ENCODE data around the gene UNC13C. TPM values are rescaled to one million over a fixed set of nuclear protein-coding genes. Genes with fewer than 3 reads are reported as not detected.

Gene UNC13C
- total and polyA plus RNA-seq, 2 donors (not counting 3 experiments of a cell fraction or from before 2014, with no cell fraction given), result not detected

DNA sequence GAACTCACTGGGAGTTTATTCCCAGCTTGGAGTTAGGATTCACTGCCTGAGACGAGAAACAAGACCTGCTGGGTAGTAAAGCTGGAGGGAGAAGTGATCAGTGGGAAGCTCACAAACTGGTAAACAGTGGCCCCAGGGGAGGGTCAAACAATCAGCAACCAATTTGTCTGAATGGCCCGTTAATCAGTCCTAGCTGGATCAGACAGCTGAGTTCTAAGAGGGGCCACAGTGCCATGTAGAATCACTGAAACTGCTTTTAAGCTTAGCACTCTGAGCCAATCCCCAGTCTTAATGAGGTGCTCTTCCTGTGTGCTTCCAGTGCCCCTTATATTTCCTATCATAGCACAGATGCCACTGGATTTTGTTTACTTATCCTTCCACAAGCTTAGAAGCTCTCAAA, 626.8 kb downstream of the UNC13C start:
- CTCF ChIA-PET, result no interaction called here
- dilution Hi-C loops (cut with MboI; ENCODE audit: extremely low pct_ligation_motif_present, low sequenced_read_pairs), result no loop called here

DNA sequence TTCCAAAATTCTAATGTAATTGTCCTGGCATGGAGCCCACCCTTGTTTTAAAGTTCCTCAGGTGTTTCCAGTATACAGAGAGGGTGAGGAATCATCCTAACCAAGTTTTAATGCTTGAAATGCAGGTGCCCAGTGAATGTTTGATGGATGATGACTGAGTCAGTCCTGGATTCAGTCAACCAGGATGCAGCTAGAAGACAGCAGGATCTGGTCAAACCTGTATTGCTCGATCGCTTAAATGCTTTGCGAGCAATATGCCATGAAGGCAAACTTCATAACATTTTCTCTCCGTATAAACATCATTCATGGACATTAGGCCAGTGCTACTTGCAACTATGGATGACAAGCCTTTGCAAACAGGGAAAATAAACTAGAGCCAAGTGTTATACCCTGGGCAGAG, 627.3 kb downstream of the UNC13C start:
- POLR2A ChIA-PET, result no interaction called here
- no peaks in the 10 kb centered on the region for H3K9me3 ChIP-seq (replicated peaks; ENCODE audit: control insufficient read depth, insufficient read depth, low read length)
- no peak overlapping the region for H3K27ac ChIP-seq (ENCODE audit: insufficient read depth, low read depth, low read length)
- FAIRE-seq, result no peak
- TF ChIP-seq EZH2 (IDR thresholded peaks at IDR 0.05; ENCODE audit: borderline replicate concordance, low read depth, low read length, severe bottlenecking), result no peak
- TF ChIP-seq, protein P1, sequence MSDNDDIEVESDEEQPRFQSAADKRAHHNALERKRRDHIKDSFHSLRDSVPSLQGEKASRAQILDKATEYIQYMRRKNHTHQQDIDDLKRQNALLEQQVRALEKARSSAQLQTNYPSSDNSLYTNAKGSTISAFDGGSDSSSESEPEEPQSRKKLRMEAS (IDR thresholded peaks at IDR 0.05; ENCODE audit: insufficient read depth, insufficient read length), result no peak
- TF ChIP-seq POLR2A (IDR thresholded peaks at IDR 0.05; ENCODE audit: low read depth, low read length), result no peak
- TF ChIP-seq GATA2 (IDR thresholded peaks at IDR 0.05; ENCODE audit: insufficient read depth, insufficient read length, low read depth, low read length), result no peak
- TF ChIP-seq JUN (IDR thresholded peaks at IDR 0.05; ENCODE audit: borderline replicate concordance, insufficient read depth, insufficient read length, low read depth), result no peak
- no peak for TF ChIP-seq FOS (IDR thresholded peaks at IDR 0.05; ENCODE audit: borderline replicate concordance, insufficient read depth, low read length)
- TF ChIP-seq, protein P2, sequence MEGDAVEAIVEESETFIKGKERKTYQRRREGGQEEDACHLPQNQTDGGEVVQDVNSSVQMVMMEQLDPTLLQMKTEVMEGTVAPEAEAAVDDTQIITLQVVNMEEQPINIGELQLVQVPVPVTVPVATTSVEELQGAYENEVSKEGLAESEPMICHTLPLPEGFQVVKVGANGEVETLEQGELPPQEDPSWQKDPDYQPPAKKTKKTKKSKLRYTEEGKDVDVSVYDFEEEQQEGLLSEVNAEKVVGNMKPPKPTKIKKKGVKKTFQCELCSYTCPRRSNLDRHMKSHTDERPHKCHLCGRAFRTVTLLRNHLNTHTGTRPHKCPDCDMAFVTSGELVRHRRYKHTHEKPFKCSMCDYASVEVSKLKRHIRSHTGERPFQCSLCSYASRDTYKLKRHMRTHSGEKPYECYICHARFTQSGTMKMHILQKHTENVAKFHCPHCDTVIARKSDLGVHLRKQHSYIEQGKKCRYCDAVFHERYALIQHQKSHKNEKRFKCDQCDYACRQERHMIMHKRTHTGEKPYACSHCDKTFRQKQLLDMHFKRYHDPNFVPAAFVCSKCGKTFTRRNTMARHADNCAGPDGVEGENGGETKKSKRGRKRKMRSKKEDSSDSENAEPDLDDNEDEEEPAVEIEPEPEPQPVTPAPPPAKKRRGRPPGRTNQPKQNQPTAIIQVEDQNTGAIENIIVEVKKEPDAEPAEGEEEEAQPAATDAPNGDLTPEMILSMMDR (IDR thresholded peaks at IDR 0.05; ENCODE audit: extremely low read depth in 1 of 2, insufficient read depth in 1 of 2, low read depth in 1 of 2, low read length in 2 of 2), result no peak
- no peak for TF ChIP-seq POLR2AphosphoS5 (IDR thresholded peaks at IDR 0.05; ENCODE audit: insufficient read depth, low read depth, low read length)
- TF ChIP-seq MYC (IDR thresholded peaks at IDR 0.05; ENCODE audit: low read depth, low read length), result no peak
- intact Hi-C loops (cut with micrococcal nuclease), result no loop called here
- no peak overlapping the region for H3K9ac ChIP-seq (replicated peaks; ENCODE audit: extremely low read depth, insufficient read depth, low read length)
- no peaks in the 10 kb centered on the region for H3K36me3 ChIP-seq (ENCODE audit: control insufficient read depth in 2 of 2, extremely low read depth in 1 of 2, insufficient read depth in 2 of 2, low read length in 2 of 2)
- no peaks in the 10 kb centered on the region for H3K79me2 ChIP-seq (ENCODE audit: control insufficient read depth, insufficient read depth, low read length)
- dilution Hi-C loops (cut with MboI; ENCODE audit: extremely low pct_ligation_motif_present, low sequenced_read_pairs), result no loop called here
- BruUV-seq (replicated peaks), result no TSS peak
- no peaks in the 10 kb centered on the region for H3K9me1 ChIP-seq (replicated peaks; ENCODE audit: control insufficient read depth, extremely low read depth, insufficient read depth, low read length)
- CTCF ChIA-PET, result no interaction called here
- no peak overlapping the region for H3K4me2 ChIP-seq (ENCODE audit: insufficient read depth, low read length)
- H3K4me3 ChIP-seq (replicated peaks in 1 of 3; ENCODE audit: insufficient read depth in 1 of 3, low read depth in 1 of 3, low read length in 3 of 3), result no peak overlapping the region
- H3K4me1 ChIP-seq (ENCODE audit: control insufficient read depth, extremely low read depth, insufficient read depth, low read length), result no peaks in the 10 kb centered on the region
- no peaks in the 10 kb centered on the region for H4K20me1 ChIP-seq (replicated peaks; ENCODE audit: control insufficient read depth, extremely low read depth, insufficient read depth, low read length)
- no peaks in the 10 kb centered on the region for H3K27me3 ChIP-seq (ENCODE audit: control insufficient read depth in 2 of 2, insufficient read depth in 2 of 2, low read length in 2 of 2)
- H2AFZ ChIP-seq (ENCODE audit: low read depth, low read length), result no peak overlapping the region
- no peak for DNase-seq (ENCODE audit: low read depth, low spot score)

More for the DNA sequence above, 626.8 kb downstream of the UNC13C start:
- H3K9ac ChIP-seq (replicated peaks; ENCODE audit: extremely low read depth, insufficient read depth, low read length), result no peak overlapping the region
- H3K36me3 ChIP-seq (ENCODE audit: control insufficient read depth in 2 of 2, extremely low read depth in 1 of 2, insufficient read depth in 2 of 2, low read length in 2 of 2), result no peaks in the 10 kb centered on the region
- no peaks in the 10 kb centered on the region for H3K4me1 ChIP-seq (ENCODE audit: control insufficient read depth, extremely low read depth, insufficient read depth, low read length)
- no peak overlapping the region for H2AFZ ChIP-seq (ENCODE audit: low read depth, low read length)
- no peaks in the 10 kb centered on the region for H3K9me3 ChIP-seq (replicated peaks; ENCODE audit: control insufficient read depth, insufficient read depth, low read length)
- intact Hi-C loops (cut with micrococcal nuclease), result no loop called here
- H3K79me2 ChIP-seq (ENCODE audit: control insufficient read depth, insufficient read depth, low read length), result no peaks in the 10 kb centered on the region
- BruUV-seq (replicated peaks), result no TSS peak
- no peaks in the 10 kb centered on the region for H3K9me1 ChIP-seq (replicated peaks; ENCODE audit: control insufficient read depth, extremely low read depth, insufficient read depth, low read length)
- TF ChIP-seq EZH2 (IDR thresholded peaks at IDR 0.05; ENCODE audit: borderline replicate concordance, low read depth, low read length, severe bottlenecking), result no peak
- TF ChIP-seq POLR2AphosphoS5 (IDR thresholded peaks at IDR 0.05; ENCODE audit: insufficient read depth, low read depth, low read length), result no peak
- POLR2A ChIA-PET, result no interaction called here
- FAIRE-seq (no peak), DNase-seq (ENCODE audit: low read depth, low spot score) (no peak)
- no peak overlapping the region for H3K27ac ChIP-seq (ENCODE audit: insufficient read depth, low read depth, low read length)
- H4K20me1 ChIP-seq (replicated peaks; ENCODE audit: control insufficient read depth, extremely low read depth, insufficient read depth, low read length), result no peaks in the 10 kb centered on the region
- H3K27me3 ChIP-seq (ENCODE audit: control insufficient read depth in 2 of 2, insufficient read depth in 2 of 2, low read length in 2 of 2), result no peaks in the 10 kb centered on the region
- H3K4me3 ChIP-seq (replicated peaks in 1 of 3; ENCODE audit: insufficient read depth in 1 of 3, low read depth in 1 of 3, low read length in 3 of 3), result no peak overlapping the region
- no peak overlapping the region for H3K4me2 ChIP-seq (ENCODE audit: insufficient read depth, low read length)

Measured in endothelial cell of umbilical vein (primary cell).